ENCODE measurements around the gene FIGN. TPM values are rescaled to one million over a fixed set of nuclear protein-coding genes. Genes with fewer than 3 reads are reported as not detected.
A peak's percentile ranks its signal among the peaks of the same experiment; 100 is the strongest.

Gene FIGN
- total and polyA plus RNA-seq, 2 experiments from 2014 or later: 1.4 to 4.5 TPM

GRCh38 chr2:163732727-163733126 is 3.1 kb downstream of the FIGN start:
- 65% methylated on average over 4 of the region's 4 CpGs for WGBS (ENCODE audit: low lambda C conversion rate, missing lambda C conversion rate)
- TF ChIP-seq CTCF (IDR thresholded peaks at IDR 0.05; ENCODE audit: poor library complexity) (no peak), EZH2 (IDR thresholded peaks at IDR 0.05; ENCODE audit: borderline replicate concordance) (no peak), EZH2phosphoT487 (IDR thresholded peaks at IDR 0.05; ENCODE audit: low read depth, severe bottlenecking, unreplicated experiment) (no peak)
- peak overlapping the region; percentile 93 for H3K4me2 ChIP-seq
- H2AFZ ChIP-seq: peak overlapping the region; percentile 12
- H4K20me1 ChIP-seq (ENCODE audit: insufficient read depth, poor library complexity, severe bottlenecking): no peaks in the 10 kb centered on the region
- H3K27me3 ChIP-seq: no peaks in the 10 kb centered on the region
- no peak for DNase-seq (ENCODE audit: low spot score)
- H3K79me2 ChIP-seq: peaks cover 51% of the 10 kb centered on the region
- no peak overlapping the region for H3K27ac ChIP-seq
- H3K4me1 ChIP-seq (ENCODE audit: insufficient read depth): no peaks in the 10 kb centered on the region
- no peak overlapping the region for H3K4me3 ChIP-seq
- no peaks in the 10 kb centered on the region for H3K9me2 ChIP-seq (replicated peaks; ENCODE audit: insufficient read depth)
- H3K9me3 ChIP-seq (ENCODE audit: low read depth): no peaks in the 10 kb centered on the region
- H3K36me3 ChIP-seq (replicated peaks; ENCODE audit: insufficient read depth, low read depth): no peaks in the 10 kb centered on the region

- no peak overlapping the region for H2AFZ ChIP-seq
- H3K9me3 ChIP-seq (ENCODE audit: low read depth): no peaks in the 10 kb centered on the region
- H3K4me1 ChIP-seq (ENCODE audit: insufficient read depth): no peaks in the 10 kb centered on the region
- H3K79me2 ChIP-seq: peaks cover 53% of the 10 kb centered on the region
- no peaks in the 10 kb centered on the region for H4K20me1 ChIP-seq (ENCODE audit: insufficient read depth, poor library complexity, severe bottlenecking)
- H3K27ac ChIP-seq: no peak overlapping the region
- no peak overlapping the region for H3K4me2 ChIP-seq
- no peaks in the 10 kb centered on the region for H3K9me2 ChIP-seq (replicated peaks; ENCODE audit: insufficient read depth)
- H3K36me3 ChIP-seq (replicated peaks; ENCODE audit: insufficient read depth, low read depth): no peaks in the 10 kb centered on the region
- no peak for DNase-seq (ENCODE audit: low spot score)
- no peaks in the 10 kb centered on the region for H3K27me3 ChIP-seq
- no peak for TF ChIP-seq EZH2 (IDR thresholded peaks at IDR 0.05; ENCODE audit: borderline replicate concordance)
- no peak for TF ChIP-seq CTCF (IDR thresholded peaks at IDR 0.05; ENCODE audit: poor library complexity)
- no peak for TF ChIP-seq EZH2phosphoT487 (IDR thresholded peaks at IDR 0.05; ENCODE audit: low read depth, severe bottlenecking, unreplicated experiment)
- H3K4me3 ChIP-seq: no peak overlapping the region
Measured at GRCh38 chr2:163731735-163732134, 4.1 kb downstream of the FIGN start.

- Histone ChIP-seq H3K36me3 (replicated peaks; ENCODE audit: insufficient read depth, low read depth) (no peaks in the 10 kb centered on the region), H3K79me2 (peaks cover 53% of the 10 kb centered on the region), H2AFZ (no peak overlapping the region), H3K9me3 (ENCODE audit: low read depth) (no peaks in the 10 kb centered on the region), H3K4me3 (no peak overlapping the region), H3K27me3 (no peaks in the 10 kb centered on the region), H3K4me2 (no peak overlapping the region), H4K20me1 (ENCODE audit: insufficient read depth, poor library complexity, severe bottlenecking) (no peaks in the 10 kb centered on the region), H3K9me2 (replicated peaks; ENCODE audit: insufficient read depth) (no peaks in the 10 kb centered on the region), H3K27ac (no peak overlapping the region), H3K4me1 (ENCODE audit: insufficient read depth) (no peaks in the 10 kb centered on the region)
- no peak for DNase-seq (ENCODE audit: low spot score)
- WGBS (ENCODE audit: low lambda C conversion rate, missing lambda C conversion rate): 94% methylated on average over 1 of the region's 1 CpG
- TF ChIP-seq EZH2phosphoT487 (IDR thresholded peaks at IDR 0.05; ENCODE audit: low read depth, severe bottlenecking, unreplicated experiment): no peak
- TF ChIP-seq EZH2 (IDR thresholded peaks at IDR 0.05; ENCODE audit: borderline replicate concordance): no peak
- TF ChIP-seq CTCF (IDR thresholded peaks at IDR 0.05; ENCODE audit: poor library complexity): no peak
Measured at GRCh38 chr2:163730556-163730955, 5.3 kb downstream of the FIGN start.

Data from hepatocyte (in vitro differentiated cells).